Adipocyte (in vitro differentiated cells): ENCODE data around the gene TMOD2.

ENCODE experiments used
- DNase-seq: peaks from one replicate; pipeline ENCODE4 v3.0.0-alpha.2; 2015; ENCODE audit warnings: low read depth
- H3K27me3 ChIP-seq: replicated peaks from 2 replicates; pipeline ENCODE4 v1.7.0; 2013; ENCODE audit warnings: mild to moderate bottlenecking, low read length, moderate library complexity; ENCODE audit not compliant: control insufficient read depth, insufficient read depth
- H3K36me3 ChIP-seq: 2 replicates; pipeline ENCODE4 v1.7.0; 2013; ENCODE audit warnings: low read length, mild to moderate bottlenecking, moderate library complexity; ENCODE audit not compliant: control insufficient read depth, insufficient read depth, severe bottlenecking
- H3K4me1 ChIP-seq: 2 replicates; pipeline ENCODE4 v1.7.0; 2013; ENCODE audit warnings: mild to moderate bottlenecking, low read length, moderate library complexity; ENCODE audit not compliant: control insufficient read depth, insufficient read depth
- H3K4me3 ChIP-seq: 2 replicates; pipeline ENCODE4 v1.7.0; 2013; ENCODE audit warnings: mild to moderate bottlenecking, low read length, moderate library complexity
- H3K9ac ChIP-seq: 2 replicates; pipeline ENCODE4 v1.7.0; 2013; ENCODE audit warnings: mild to moderate bottlenecking, low read length, moderate library complexity
- H3K9me3 ChIP-seq: 2 replicates; pipeline ENCODE4 v1.7.0; 2013; ENCODE audit warnings: mild to moderate bottlenecking, low read length, moderate library complexity; ENCODE audit not compliant: control insufficient read depth

The TMOD2 gene

DNA sequence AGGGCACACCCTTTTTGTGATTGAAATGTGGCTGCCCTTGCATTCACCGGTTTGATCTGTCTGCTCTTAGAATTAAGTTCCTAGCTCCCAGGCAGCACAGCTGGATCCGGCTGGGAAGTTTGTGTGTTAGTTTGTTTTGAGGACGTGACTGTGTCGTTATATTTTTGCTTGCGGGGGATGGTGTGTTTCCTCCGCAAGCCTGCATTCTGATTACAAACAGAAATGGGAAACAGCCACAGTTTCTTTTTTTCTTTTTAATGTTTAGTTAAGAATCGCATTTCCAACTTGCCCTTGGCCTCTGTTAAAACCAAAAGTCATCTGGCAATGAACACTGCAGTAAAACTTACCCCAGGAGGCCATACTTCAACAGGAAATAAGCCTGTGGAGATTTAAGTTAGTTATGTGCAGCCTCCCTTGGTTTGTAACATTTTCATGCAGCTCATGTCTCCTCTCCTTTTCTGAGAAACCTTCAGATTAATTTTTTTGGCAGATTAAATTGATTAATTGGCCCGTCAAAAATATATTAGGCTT, 78.9 kb downstream of the TMOD2 start:
- peak overlapping the region; percentile 84 for H3K9ac ChIP-seq
- no peaks in the 10 kb centered on the region for H3K36me3 ChIP-seq
- peaks cover 13% of the 10 kb centered on the region for H3K4me1 ChIP-seq
- DNase-seq = peak; percentile 71
- H3K9me3 ChIP-seq = no peaks in the 10 kb centered on the region
- H3K27me3 ChIP-seq = no peaks in the 10 kb centered on the region
- peak overlapping the region; percentile 86 for H3K4me3 ChIP-seq

DNA sequence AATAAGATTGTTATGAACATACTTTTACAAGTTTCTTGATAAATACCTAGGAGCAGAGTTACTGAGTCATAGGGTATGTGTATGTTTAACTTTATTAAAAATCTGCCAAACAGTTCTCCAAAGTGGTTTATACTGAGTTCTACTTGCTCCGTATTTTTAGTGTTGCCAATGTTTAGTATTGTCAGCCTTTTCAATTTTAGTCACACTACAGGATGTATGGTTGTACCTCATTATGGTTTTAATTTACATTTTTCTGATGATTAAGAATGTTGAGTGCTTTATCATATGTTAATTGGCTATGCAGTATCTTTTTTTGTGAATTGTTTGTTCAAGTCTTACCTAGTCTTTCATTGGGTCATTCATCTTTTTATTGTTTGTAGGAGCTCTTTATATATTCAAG, 82.4 kb downstream of the TMOD2 start:
- Histone ChIP-seq H3K9ac (no peak overlapping the region), H3K27me3 (no peaks in the 10 kb centered on the region), H3K4me1 (peaks cover 18% of the 10 kb centered on the region), H3K4me3 (no peak overlapping the region), H3K9me3 (no peaks in the 10 kb centered on the region), H3K36me3 (no peaks in the 10 kb centered on the region)
- DNase-seq = no peak

DNA sequence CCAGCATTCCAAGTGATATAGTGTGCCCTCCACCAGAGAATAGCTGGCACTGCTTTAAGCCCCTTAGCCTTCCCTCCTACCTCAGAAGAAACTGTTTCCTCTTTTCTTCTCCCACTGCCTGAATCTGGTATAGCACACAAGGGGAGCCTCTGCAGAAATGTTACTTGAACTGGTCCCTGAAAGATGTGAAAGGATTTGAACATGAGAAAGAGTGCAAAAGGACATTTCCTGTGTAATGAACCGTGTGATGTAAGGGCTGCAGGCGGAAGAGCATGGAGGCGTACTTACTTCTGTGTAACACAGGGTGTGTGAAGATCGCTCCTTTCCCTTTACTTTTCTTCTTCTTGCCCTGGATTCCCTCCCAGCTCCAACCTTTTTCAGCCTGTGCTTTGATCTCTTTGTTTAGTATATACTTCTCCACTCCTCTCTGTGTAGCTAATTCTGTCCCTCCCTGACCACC, 86.4 kb downstream of the TMOD2 start:
- Histone ChIP-seq H3K9ac (no peak overlapping the region), H3K4me3 (no peak overlapping the region), H3K4me1 (peaks cover 8% of the 10 kb centered on the region), H3K9me3 (no peaks in the 10 kb centered on the region), H3K27me3 (no peaks in the 10 kb centered on the region), H3K36me3 (no peaks in the 10 kb centered on the region)
- no peak for DNase-seq

DNA sequence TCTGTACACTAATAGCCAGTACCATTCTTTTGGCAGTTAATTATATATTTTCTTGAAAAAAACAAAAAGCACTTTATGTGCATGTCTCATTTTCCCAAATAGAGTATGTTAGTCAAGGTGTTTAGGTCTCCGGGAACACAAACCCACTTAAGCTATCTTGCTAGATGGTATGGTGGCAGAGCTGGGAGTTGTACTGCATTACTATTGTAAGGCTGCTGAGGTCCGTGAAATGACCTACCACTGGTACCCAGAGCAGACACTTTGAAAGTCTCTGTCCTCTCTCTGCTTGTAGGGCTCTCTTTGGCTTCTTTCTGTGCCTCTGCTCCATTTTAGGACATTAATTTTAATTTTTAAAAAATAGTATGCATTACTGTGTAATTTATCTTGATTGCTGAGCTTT, 86.9 kb downstream of the TMOD2 start:
- Histone ChIP-seq H3K4me3 (no peak overlapping the region), H3K27me3 (no peaks in the 10 kb centered on the region), H3K36me3 (no peaks in the 10 kb centered on the region), H3K9ac (no peak overlapping the region), H3K9me3 (no peaks in the 10 kb centered on the region), H3K4me1 (peaks cover 12% of the 10 kb centered on the region)
- DNase-seq = no peak

DNA sequence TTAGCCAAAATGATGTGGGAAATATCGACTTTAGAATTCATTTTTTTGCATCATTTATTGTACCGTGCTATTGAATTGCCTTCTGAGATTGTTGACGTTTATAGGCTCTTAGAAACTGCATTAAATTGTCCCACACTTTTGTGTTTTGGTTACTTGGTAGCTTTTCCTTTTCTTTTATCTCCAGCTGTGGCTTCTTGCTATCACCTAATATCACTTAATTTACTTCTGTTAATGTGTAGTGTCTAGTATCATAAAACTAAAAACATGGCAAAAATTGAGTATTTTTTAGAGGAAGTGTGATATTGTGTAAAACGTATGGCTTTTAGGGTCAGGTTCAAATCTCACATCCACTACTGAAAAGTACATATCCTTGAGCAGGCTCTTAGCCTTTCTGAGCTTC, 89.3 kb downstream of the TMOD2 start:
- Histone ChIP-seq H3K9ac (no peak overlapping the region), H3K9me3 (no peaks in the 10 kb centered on the region), H3K36me3 (no peaks in the 10 kb centered on the region), H3K4me3 (no peak overlapping the region), H3K4me1 (peaks cover 18% of the 10 kb centered on the region), H3K27me3 (no peaks in the 10 kb centered on the region)
- no peak for DNase-seq

DNA sequence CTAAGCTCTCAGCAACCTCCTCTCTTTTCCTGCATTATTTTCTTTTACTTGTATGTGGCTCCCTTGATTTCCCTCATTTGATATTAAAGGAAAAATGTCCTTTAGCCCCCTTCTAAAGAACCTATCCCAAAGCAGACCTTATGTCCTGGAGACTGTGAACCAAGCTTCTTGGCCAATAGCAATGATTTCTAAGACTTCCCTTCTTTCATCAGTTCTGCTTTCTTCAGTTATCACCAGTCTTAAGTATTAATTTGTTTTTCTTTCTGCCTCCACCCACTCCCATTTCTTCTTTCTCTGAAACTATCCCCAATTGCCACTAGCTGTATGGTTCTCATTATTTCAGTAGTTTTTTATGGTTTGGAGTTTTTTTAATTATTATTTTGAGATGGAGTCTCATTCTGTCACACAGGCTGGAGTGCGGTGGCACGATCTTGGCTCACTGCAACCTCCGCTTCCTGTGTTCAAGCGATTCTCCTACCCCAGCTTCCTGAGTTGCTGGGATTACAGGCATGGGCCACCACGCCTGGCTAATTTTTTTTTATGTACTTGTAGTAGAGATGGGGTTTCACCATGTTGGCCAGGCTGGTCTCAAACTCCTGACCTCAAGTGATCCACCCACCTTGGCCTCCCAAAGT, 90.1 kb downstream of the TMOD2 start:
- Histone ChIP-seq H3K36me3 (no peaks in the 10 kb centered on the region), H3K9me3 (no peaks in the 10 kb centered on the region), H3K27me3 (no peaks in the 10 kb centered on the region), H3K4me3 (no peak overlapping the region), H3K4me1 (peaks cover 26% of the 10 kb centered on the region), H3K9ac (no peak overlapping the region)
- DNase-seq = no peak

DNA sequence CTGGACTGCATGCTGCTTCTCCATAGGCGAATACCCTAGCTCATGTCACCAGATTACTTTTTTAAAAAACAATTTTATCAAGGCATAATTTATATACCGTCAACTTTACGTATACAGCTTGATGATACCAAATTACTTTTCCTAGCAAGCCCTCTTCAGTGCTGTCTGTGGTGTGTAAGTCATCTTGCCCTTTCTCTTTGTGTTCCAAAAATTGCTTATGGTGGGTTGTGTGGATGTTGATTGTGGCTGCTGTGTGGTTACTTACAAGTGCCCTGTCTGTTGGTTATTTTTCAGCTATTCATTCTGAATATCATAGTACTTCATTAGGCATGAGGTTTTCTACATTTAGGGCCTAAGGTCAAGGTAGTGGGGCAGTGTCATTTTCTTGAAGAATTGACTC, 90.9 kb downstream of the TMOD2 start:
- no peaks in the 10 kb centered on the region for H3K36me3 ChIP-seq
- no peak for DNase-seq

DNA sequence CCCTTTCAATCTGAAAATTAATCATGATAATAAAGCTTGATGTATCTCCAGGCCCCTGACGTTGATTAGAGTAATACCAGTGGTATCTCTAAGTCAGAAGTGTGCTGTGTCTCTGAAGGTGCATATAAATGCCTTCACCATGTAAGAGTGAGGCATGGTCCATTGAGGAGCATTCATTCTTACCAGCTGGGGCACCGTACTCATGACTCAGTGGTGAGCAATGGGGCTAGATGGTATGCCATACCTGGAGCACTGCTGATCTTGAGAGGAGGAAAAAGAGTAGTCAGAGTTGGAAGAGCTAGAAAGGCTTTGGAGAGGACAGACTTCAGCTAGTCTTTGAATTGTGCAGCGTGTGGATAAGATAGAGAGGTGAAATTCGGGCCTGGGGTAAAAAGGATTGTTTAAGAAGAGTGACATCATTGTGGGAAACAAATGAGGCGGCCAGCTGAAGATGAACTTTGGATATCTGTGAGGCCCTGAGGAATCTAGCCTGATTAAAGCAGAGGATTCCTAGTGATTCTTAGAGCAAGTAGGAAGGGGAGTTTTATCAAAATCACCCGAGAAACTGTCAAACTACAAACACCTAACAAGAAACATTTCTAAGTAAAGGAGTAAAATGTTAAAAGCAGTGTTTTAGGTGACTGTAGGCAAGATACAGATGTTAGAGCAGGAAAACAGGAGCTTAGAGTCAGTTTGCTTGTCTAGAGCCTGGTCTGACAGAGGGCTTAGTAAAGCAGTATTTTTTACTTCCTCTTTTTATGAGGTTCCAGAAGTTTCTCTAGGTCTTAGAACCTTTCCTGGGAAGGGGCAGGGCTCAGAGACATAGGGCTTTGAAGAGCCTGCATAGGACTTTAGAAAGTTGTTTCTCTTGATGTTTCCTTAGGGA, 91.7 kb downstream of the TMOD2 start:
- Histone ChIP-seq H3K36me3 (no peaks in the 10 kb centered on the region), H3K27me3 (no peaks in the 10 kb centered on the region), H3K4me3 (no peak overlapping the region), H3K4me1 (peaks cover 29% of the 10 kb centered on the region), H3K9me3 (no peaks in the 10 kb centered on the region), H3K9ac (no peak overlapping the region)
- DNase-seq = no peak

More for the DNA sequence above, 90.9 kb downstream of the TMOD2 start:
- Histone ChIP-seq H3K4me1 (peaks cover 33% of the 10 kb centered on the region), H3K9ac (no peak overlapping the region), H3K4me3 (no peak overlapping the region), H3K27me3 (no peaks in the 10 kb centered on the region), H3K9me3 (no peaks in the 10 kb centered on the region)

DNA sequence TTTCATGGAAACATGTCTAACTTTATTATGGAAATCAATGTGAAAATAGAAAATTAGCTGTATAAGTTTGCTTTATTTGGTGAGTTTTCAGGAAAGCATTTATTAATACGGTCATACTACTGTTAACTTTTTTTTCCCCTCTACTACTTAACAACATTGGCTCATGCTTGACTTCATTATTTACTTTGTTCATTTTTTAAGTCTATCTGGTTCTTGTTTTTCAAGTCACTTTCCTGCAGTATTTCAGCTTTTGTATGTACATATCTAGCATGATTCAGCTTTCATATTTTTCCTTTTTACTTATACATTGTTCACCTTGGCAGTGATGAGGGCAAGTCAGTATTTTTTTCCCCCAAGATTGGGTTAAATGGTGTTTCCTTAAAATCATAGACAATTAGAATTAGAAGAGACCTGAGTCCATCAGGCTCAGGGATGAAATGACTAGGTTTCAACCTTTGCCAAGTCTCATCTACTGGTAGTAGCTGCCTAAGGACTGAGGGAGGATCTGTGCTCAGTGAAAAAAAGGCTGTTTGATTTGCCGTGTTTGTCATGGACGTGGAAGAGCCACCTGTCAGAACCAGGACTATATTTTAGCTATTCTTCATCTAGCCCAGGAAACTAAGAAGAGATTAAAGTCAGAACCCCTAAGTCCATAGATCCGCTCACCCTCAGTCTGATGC, 93.5 kb downstream of the TMOD2 start:
- no peak for DNase-seq
- Histone ChIP-seq H3K36me3 (no peaks in the 10 kb centered on the region), H3K4me3 (no peak overlapping the region), H3K9me3 (no peaks in the 10 kb centered on the region), H3K4me1 (peaks cover 46% of the 10 kb centered on the region), H3K9ac (no peak overlapping the region), H3K27me3 (no peaks in the 10 kb centered on the region)

DNA sequence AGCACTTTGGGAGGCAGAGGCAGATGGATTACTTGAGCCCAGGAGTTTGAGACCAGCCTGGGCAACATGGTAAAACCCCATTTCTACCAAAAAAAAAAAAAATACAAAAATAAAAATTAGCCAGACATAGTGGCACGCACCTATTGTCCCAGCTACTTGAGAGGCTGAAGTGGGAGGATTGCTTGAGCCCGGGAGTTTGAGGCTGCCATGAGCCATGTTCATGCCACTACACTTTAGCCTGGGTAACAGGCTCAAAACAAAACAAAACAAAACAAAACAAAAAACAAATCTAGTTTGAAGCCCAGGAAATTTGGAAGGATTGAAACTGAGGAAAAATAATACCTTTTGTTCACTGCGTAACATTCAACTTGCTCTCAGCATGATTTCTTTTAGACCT, 94.7 kb downstream of the TMOD2 start:
- Histone ChIP-seq H3K9me3 (no peaks in the 10 kb centered on the region), H3K27me3 (no peaks in the 10 kb centered on the region), H3K4me1 (peaks cover 47% of the 10 kb centered on the region), H3K36me3 (no peaks in the 10 kb centered on the region), H3K4me3 (peak overlapping the region; percentile 67), H3K9ac (no peak overlapping the region)
- DNase-seq = no peak
